B cell (primary cell): Measurements from ENCODE around the gene ADD3. TPM values are rescaled to one million over a fixed set of nuclear protein-coding genes. Genes with fewer than 3 reads are reported as not detected.

Experiments used
- ATAC-seq: fragments of 200-7000 bp; cut with Tn5 transposase; one replicate; pipeline ENCODE4 v1.10.0; 2021; ENCODE audit warnings: low read depth, mild to moderate bottlenecking, moderate number of reproducible peaks, moderate library complexity
- CTCF ChIA-PET: fragments of 350-600 bp; sonication (Branson Sonifier 250); formaldehyde crosslinking; loops from one replicate; lab custom pipeline; 2021; ENCODE audit warnings: antibody characterized with exemption, inconsistent platforms; lab: Charles Lee
- POLR2A ChIA-PET: fragments of 350-600 bp; sonication (Branson Sonifier 250); formaldehyde crosslinking; loops from one replicate; lab custom pipeline; 2021; ENCODE audit warnings: antibody characterized with exemption; lab: Charles Lee
- DNase-seq: peaks from one replicate; pipeline ENCODE4 v3.0.0; 2013
- H2AFZ ChIP-seq: 2 replicates; pipeline ENCODE4 v1.6.1; 2012; ENCODE audit warnings: mild to moderate bottlenecking, low read depth, low read length; ENCODE audit not compliant: insufficient read depth, poor library complexity, severe bottlenecking
- H3K27ac ChIP-seq, 2 donors: 1 replicate in 1 of 2; 2 replicates in 1 of 2; pipeline ENCODE4 v1.5.1; 2012 to 2013; ENCODE audit warnings: low read length in 2 of 2, mild to moderate bottlenecking in 2 of 2, moderate library complexity in 1 of 2
- H3K27me3 ChIP-seq, 4 experiments: fragments of 200-600 bp in 1 of 4; sonication (generic) in 1 of 4; replicated peaks in 1 of 4; 1 replicate in 2 of 4; 2 replicates in 2 of 4; pipeline versions ENCODE4 v1.6.1 to v1.7.0; 2013 to 2016; ENCODE audit warnings: low read length in 3 of 4, mild to moderate bottlenecking in 2 of 4, mixed read lengths in 1 of 4, moderate library complexity in 1 of 4; ENCODE audit not compliant: insufficient read depth in 4 of 4, control insufficient read depth in 3 of 4; ENCODE audit errors: control extremely low read depth in 1 of 4
- H3K36me3 ChIP-seq, 2 experiments: replicated peaks in 1 of 2; 1 replicate in 1 of 2; 2 replicates in 1 of 2; pipeline versions ENCODE4 v1.6.1 to v1.7.1; 2013; ENCODE audit warnings: low read length in 1 of 2; ENCODE audit not compliant: insufficient read depth in 2 of 2, control insufficient read depth in 1 of 2; ENCODE audit errors: control extremely low read depth in 1 of 2, extremely low read depth in 1 of 2
- H3K4me1 ChIP-seq, 2 donors: fragments of 200-600 bp in 1 of 2; sonication (generic) in 1 of 2; 1 replicate in 1 of 2; 2 replicates in 1 of 2; pipeline versions ENCODE4 v1.5.1 to v1.6.1; 2013 to 2017; ENCODE audit warnings: low read length in 2 of 2; ENCODE audit not compliant: control insufficient read depth in 2 of 2, insufficient read depth in 2 of 2
- H3K4me2 ChIP-seq: replicated peaks from 2 replicates; pipeline ENCODE3; 2012; ENCODE audit warnings: mild to moderate bottlenecking, low read depth, low read length; ENCODE audit not compliant: poor library complexity, severe bottlenecking
- H3K4me3 ChIP-seq, 5 experiments: fragments of 200-600 bp in 1 of 5; sonication (generic) in 1 of 5; 1 replicate in 3 of 5; 2 replicates in 2 of 5; pipeline versions ENCODE4 v1.5.1 to v1.7.0; 2011 to 2016; ENCODE audit warnings: low read length in 4 of 5, mild to moderate bottlenecking in 4 of 5, low read depth in 2 of 5, control low read depth in 1 of 5, moderate library complexity in 1 of 5; ENCODE audit not compliant: insufficient read depth in 1 of 5; ENCODE audit errors: control extremely low read depth in 1 of 5, extremely low read depth in 1 of 5
- H3K79me2 ChIP-seq: fragments of 200-600 bp; sonication (generic); one replicate; pipeline ENCODE4 v1.6.0; 2016; ENCODE audit warnings: low read length; ENCODE audit not compliant: control insufficient read depth, insufficient read depth
- H3K9ac ChIP-seq: fragments of 200-600 bp; sonication (generic); 2 replicates; pipeline ENCODE4 v1.6.1; 2017; ENCODE audit warnings: mild to moderate bottlenecking, low read length, moderate library complexity
- H3K9me3 ChIP-seq, 3 donors: one replicate each; pipeline versions ENCODE4 v1.6.1 to v1.7.1; 2013; ENCODE audit warnings: low read length in 2 of 3; ENCODE audit not compliant: control insufficient read depth in 2 of 3, insufficient read depth in 1 of 3; ENCODE audit errors: control extremely low read depth in 1 of 3
- H4K20me1 ChIP-seq: 2 replicates; pipeline ENCODE4 v1.6.0; 2012; ENCODE audit warnings: mild to moderate bottlenecking, low read length; ENCODE audit not compliant: insufficient read depth, control insufficient read depth, poor library complexity, severe bottlenecking
- H3K27ac Mint-ChIP-seq: one replicate; pipeline ENCODE4 v1.8.0; 2021; ENCODE audit warnings: mixed read lengths
- H3K27me3 Mint-ChIP-seq: one replicate; pipeline ENCODE4 v1.8.0; 2021; ENCODE audit warnings: mixed read lengths
- H3K4me1 Mint-ChIP-seq: one replicate; pipeline ENCODE4 v1.8.0; 2021; ENCODE audit warnings: mixed read lengths
- H3K4me3 Mint-ChIP-seq: one replicate; pipeline ENCODE4 v1.8.0; 2021; ENCODE audit warnings: mixed read lengths
- H3K9me3 Mint-ChIP-seq: one replicate; pipeline ENCODE4 v1.8.0; 2022; ENCODE audit warnings: mixed read lengths; ENCODE audit not compliant: insufficient read depth
- EZH2 ChIP-seq: IDR thresholded peaks from 2 replicates; pipeline ENCODE4 v1.6.1; 2012; ENCODE audit warnings: borderline replicate concordance, low read depth, mild to moderate bottlenecking, moderate library complexity, low read length; ENCODE audit not compliant: insufficient read depth, poor library complexity, severe bottlenecking
- WGBS: methylation state at CpG from one replicate; pipeline ENCODE4 v1.1.5; 2013; ENCODE audit warnings: missing lambda C conversion rate; ENCODE audit not compliant: insufficient coverage; 5-methylcytosine and 5-hydroxymethylcytosine counted together
- intact Hi-C: fragments of 100-400 bp; cut with micrococcal nuclease; formaldehyde crosslinking; loops from one replicate; pipeline ENCODE4 v1.10.0; 2022
- polyA plus RNA-seq: library from polyadenylated mRNA; depleted of rRNA; stranded (reverse); fragments of >200 nt; gene quantifications from 2 replicates; pipeline ENCODE4 v1.2.3, GENCODE V29; 2012
- total RNA-seq, 2 donors: library from RNA; stranded (reverse); fragments of 120-200 nt in 1 of 2; gene quantifications; 1 replicate in 1 of 2; 2 replicates in 1 of 2; pipeline versions ENCODE4 v1.2.3 to v1.2.4, GENCODE V29; 2013 to 2022
- TF ChIP-seq, protein P1 (sequence below): fragments of 200-600 bp; IDR thresholded peaks from one replicate; pipeline ENCODE4 v1.8.0; 2022; ENCODE audit warnings: antibody characterized with exemption, mild to moderate bottlenecking

ADD3 gene
- total and polyA plus RNA-seq, 2 donors (not counting 1 experiment from before 2014, with no cell fraction given) = 156 to 185 TPM

- Histone ChIP-seq H3K9me3 (no peaks in the 10 kb centered on the region), H2AFZ (no peak overlapping the region), H3K79me2 (no peaks in the 10 kb centered on the region), H4K20me1 (no peaks in the 10 kb centered on the region), H3K4me2 (no peak overlapping the region), H3K36me3 (no peaks in the 10 kb centered on the region), H3K4me3 (no peak overlapping the region), H3K27me3 (peaks cover 0 to 5% (median 0%) of the 10 kb centered on the region in 4 experiments), H3K9ac (no peak overlapping the region), H3K27ac (no peak overlapping the region), H3K4me1 (no peaks in the 10 kb centered on the region)
- no peaks in the 10 kb centered on the region for H3K9me3 Mint-ChIP-seq
- no peak for TF ChIP-seq EZH2
- TF ChIP-seq, protein P1, sequence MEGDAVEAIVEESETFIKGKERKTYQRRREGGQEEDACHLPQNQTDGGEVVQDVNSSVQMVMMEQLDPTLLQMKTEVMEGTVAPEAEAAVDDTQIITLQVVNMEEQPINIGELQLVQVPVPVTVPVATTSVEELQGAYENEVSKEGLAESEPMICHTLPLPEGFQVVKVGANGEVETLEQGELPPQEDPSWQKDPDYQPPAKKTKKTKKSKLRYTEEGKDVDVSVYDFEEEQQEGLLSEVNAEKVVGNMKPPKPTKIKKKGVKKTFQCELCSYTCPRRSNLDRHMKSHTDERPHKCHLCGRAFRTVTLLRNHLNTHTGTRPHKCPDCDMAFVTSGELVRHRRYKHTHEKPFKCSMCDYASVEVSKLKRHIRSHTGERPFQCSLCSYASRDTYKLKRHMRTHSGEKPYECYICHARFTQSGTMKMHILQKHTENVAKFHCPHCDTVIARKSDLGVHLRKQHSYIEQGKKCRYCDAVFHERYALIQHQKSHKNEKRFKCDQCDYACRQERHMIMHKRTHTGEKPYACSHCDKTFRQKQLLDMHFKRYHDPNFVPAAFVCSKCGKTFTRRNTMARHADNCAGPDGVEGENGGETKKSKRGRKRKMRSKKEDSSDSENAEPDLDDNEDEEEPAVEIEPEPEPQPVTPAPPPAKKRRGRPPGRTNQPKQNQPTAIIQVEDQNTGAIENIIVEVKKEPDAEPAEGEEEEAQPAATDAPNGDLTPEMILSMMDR = no peak
- no CpG with 5 or more reads among the region's 3 CpGs for WGBS
- no peak for ATAC-seq
- no peak overlapping the region for H3K4me3 Mint-ChIP-seq
- H3K27me3 Mint-ChIP-seq = no peaks in the 10 kb centered on the region
- intact Hi-C loops = no loop called here
- ChIA-PET POLR2A (no interaction called here), CTCF (interaction anchor here (0.6 to 1.8 kb wide), 4 partner anchors 16 to 940 kb away, joined by 3 to 5 read pairs (median 4); no protein-coding TSS in a partner anchor)
- H3K4me1 Mint-ChIP-seq = no peaks in the 10 kb centered on the region
- no peak overlapping the region for H3K27ac Mint-ChIP-seq
- no peak for DNase-seq
These were observed 34.4 kb upstream of the ADD3 start for GRCh38 chr10:109973326-109973829.

- Mint-ChIP-seq H3K9me3 (no peaks in the 10 kb centered on the region), H3K4me1 (no peaks in the 10 kb centered on the region), H3K27ac (no peak overlapping the region), H3K4me3 (no peak overlapping the region), H3K27me3 (no peaks in the 10 kb centered on the region)
- Histone ChIP-seq H3K4me1 (no peaks in the 10 kb centered on the region), H3K4me3 (no peak overlapping the region), H3K4me2 (no peak overlapping the region), H3K27me3 (no peaks in the 10 kb centered on the region), H3K9ac (no peak overlapping the region), H4K20me1 (no peaks in the 10 kb centered on the region), H3K79me2 (no peaks in the 10 kb centered on the region), H2AFZ (no peak overlapping the region), H3K9me3 (no peaks in the 10 kb centered on the region), H3K27ac (no peak overlapping the region), H3K36me3 (no peaks in the 10 kb centered on the region)
- TF ChIP-seq, protein P1 = no peak
- TF ChIP-seq EZH2 = no peak
- ChIA-PET POLR2A (interaction anchor here (0.6 kb wide), 1 partner anchor 102 kb away, joined by 9 read pairs; no protein-coding TSS in a partner anchor), CTCF (interaction anchor here (1.8 kb wide), 1 partner anchor 18 kb away, joined by 5 read pairs; no protein-coding TSS in a partner anchor)
- WGBS = 83% methylated on average over 3 of the region's 9 CpGs
- ATAC-seq = no peak
- no peak for DNase-seq
- intact Hi-C loops = no loop called here
These were observed 33.1 kb upstream of the ADD3 start for GRCh38 chr10:109974504-109975191.
